HG03460 (cell line): Measurements from ENCODE around the gene HNRNPUL1.

Experiments used
- ATAC-seq: cut with Tn5 transposase; IDR thresholded peaks from one replicate; pipeline ENCODE4 v1.9.1; 2021; ENCODE audit not compliant: unreplicated experiment

The HNRNPUL1 gene

GRCh38 chr19:41307090-41307875 is 43.1 kb downstream of the HNRNPUL1 start:
- no peak for ATAC-seq

GRCh38 chr19:41307954-41308449 is 43.8 kb downstream of the HNRNPUL1 start:
- ATAC-seq = no peak

- no peak for ATAC-seq
Measured at GRCh38 chr19:41308450-41309179, 44.4 kb downstream of the HNRNPUL1 start.

- peak; percentile 2 for ATAC-seq
Measured at GRCh38 chr19:41309180-41310032, 45.2 kb downstream of the HNRNPUL1 start.

GRCh38 chr19:41310033-41310831 is 46.1 kb downstream of the HNRNPUL1 start, which contains the start of gene CCDC97:
CCDC97 (plus strand) TSS chr19:41310172; CDS start chr19:41310311, 139 bp downstream.
- peak; percentile 57 for ATAC-seq

GRCh38 chr19:41311072-41311471 is 46.9 kb downstream of the HNRNPUL1 start:
- ATAC-seq = no peak

GRCh38 chr19:41311613-41312012 is 47.4 kb downstream of the HNRNPUL1 start:
- ATAC-seq = no peak

GRCh38 chr19:41316306-41316920 is 52.2 kb downstream of the HNRNPUL1 start:
- no peak for ATAC-seq

- ATAC-seq = no peak
Measured at GRCh38 chr19:41318696-41319499, 54.7 kb downstream of the HNRNPUL1 start.

GRCh38 chr19:41319500-41320184 is 55.5 kb downstream of the HNRNPUL1 start:
- ATAC-seq = no peak

- ATAC-seq = no peak
Measured at GRCh38 chr19:41320185-41320518, 56.0 kb downstream of the HNRNPUL1 start.

- ATAC-seq = no peak
Measured at GRCh38 chr19:41320568-41320967, 56.4 kb downstream of the HNRNPUL1 start.

- no peak for ATAC-seq
Measured at GRCh38 chr19:41321204-41321599, 57.0 kb downstream of the HNRNPUL1 start.

- no peak for ATAC-seq
Measured at GRCh38 chr19:41321600-41322270, 57.6 kb downstream of the HNRNPUL1 start.

- no peak for ATAC-seq
Measured at GRCh38 chr19:41322451-41322850, 58.3 kb downstream of the HNRNPUL1 start.

- no peak for ATAC-seq
Measured at GRCh38 chr19:41323023-41323422, 58.9 kb downstream of the HNRNPUL1 start.

GRCh38 chr19:41323430-41324125 is 59.4 kb downstream of the HNRNPUL1 start:
- no peak for ATAC-seq
